Right renal pelvis (tissue), 4 donors: ENCODE measurements around the gene CCN5. TPM values are rescaled to one million over a fixed set of nuclear protein-coding genes. Genes with fewer than 3 reads are reported as not detected.
"Not testable (repeated sequence)": the region's sequence is repeated elsewhere in the genome, so short reads cannot be mapped to it uniquely, and the experiment has no call there.

ENCODE experiments used
- DNase-seq, 4 donors: peaks; one replicate each; pipeline ENCODE4 v3.0.0-alpha.2; 2013; ENCODE audit warnings: low read depth in 4 of 4, low spot score in 3 of 4, missing footprints in 1 of 4
- polyA plus RNA-seq, 4 donors: library from polyadenylated mRNA; unstranded; fragments of 120-200 nt; gene quantifications; one replicate each; pipeline ENCODE4 v1.2.1, GENCODE V29; 2013; ENCODE audit not compliant: insufficient read length in 4 of 4

CCN5 gene
- polyA plus RNA-seq, 4 donors, result 0.06 to 0.10 (median 0.07) TPM; not detected in 1

GRCh38 chr20:44693627-44694026 lies 21.5 kb upstream of the CCN5 start:
- no peak for DNase-seq

GRCh38 chr20:44694159-44694558 lies 21.0 kb upstream of the CCN5 start:
- DNase-seq, result no peak

DNA sequence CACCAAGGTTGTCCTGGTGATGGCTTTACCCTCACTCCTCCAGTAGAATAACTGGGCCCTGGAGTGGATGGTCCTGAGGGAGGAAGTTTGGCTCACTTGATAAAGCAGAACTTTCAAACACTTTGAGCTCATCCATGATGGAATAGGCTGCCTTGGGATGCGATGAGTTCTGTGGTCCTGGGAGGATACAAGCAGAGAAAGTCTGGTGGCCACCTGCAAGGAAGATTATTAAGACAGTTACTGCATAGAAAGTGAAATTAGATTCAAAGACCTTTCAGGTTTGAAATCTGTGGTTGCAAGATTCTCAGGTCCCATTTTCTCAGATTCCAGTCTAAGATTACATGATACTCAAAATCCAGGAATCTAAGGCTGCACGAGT lies 19.9 kb upstream of the CCN5 start:
- DNase-seq, result no peak

- no peak for DNase-seq
Observed at GRCh38 chr20:44695674-44696300, 19.4 kb upstream of the CCN5 start.

GRCh38 chr20:44696315-44696714 lies 18.9 kb upstream of the CCN5 start:
- DNase-seq, result no peak

DNA sequence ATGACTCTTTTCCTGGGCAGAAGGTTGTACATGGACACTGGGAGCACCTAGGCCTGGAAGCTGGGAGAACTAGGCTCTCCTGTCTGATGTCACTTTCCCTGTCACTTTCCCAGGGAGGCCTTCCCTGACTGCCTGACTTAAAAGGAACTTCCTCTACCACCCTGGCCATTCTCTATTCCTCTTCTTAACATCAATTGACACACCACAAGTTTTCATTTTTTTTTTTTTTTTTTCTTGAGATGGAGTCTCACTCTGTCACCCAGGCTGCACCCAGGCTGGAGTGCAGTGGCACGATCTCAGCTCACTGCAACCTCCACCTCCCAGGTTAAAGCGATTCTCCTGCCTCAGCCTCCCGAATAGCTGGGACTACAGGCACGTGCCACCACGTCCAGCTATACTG lies 18.1 kb upstream of the CCN5 start:
- DNase-seq, result not testable (repeated sequence)

DNA sequence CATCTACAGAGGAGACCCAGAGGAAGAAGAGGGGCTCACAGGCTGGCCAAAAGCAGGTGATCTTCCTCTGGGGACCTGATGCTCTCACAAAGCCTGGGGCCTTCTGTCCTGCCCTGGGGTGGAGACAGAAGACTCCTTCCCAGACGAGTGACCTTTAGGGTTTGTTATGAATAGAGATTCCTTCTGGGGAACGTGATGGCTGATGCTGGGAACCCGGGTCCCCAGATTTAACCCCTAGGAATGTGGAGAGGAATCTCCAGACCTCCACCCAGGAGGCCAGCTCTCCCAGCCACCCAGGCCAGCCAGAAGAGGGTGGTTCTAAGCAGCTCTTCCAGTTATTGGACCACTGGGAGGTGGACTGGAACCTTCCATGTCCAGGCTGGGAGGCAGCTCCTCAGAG lies 16.8 kb upstream of the CCN5 start:
- DNase-seq, result no peak

DNA sequence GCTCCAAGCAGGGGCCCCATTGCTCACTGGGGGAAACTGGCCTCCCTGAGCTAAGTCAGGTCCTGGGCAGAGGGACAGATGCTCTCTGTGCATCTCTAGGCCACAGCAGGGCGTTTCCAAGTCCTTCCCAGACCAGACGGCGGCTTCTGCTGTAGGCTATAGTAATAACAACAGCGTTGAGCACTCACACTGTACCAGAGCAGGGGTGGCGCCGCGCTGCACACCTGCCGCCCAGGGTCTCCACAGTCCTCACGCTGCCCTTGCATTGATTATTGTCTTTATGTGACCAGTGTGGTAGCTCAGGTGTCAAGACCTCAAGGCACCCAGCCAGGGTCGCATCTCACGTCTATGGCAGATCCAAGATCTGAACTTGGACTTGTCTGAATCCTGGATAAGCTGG lies 14.9 kb upstream of the CCN5 start:
- DNase-seq, result no peak

DNA sequence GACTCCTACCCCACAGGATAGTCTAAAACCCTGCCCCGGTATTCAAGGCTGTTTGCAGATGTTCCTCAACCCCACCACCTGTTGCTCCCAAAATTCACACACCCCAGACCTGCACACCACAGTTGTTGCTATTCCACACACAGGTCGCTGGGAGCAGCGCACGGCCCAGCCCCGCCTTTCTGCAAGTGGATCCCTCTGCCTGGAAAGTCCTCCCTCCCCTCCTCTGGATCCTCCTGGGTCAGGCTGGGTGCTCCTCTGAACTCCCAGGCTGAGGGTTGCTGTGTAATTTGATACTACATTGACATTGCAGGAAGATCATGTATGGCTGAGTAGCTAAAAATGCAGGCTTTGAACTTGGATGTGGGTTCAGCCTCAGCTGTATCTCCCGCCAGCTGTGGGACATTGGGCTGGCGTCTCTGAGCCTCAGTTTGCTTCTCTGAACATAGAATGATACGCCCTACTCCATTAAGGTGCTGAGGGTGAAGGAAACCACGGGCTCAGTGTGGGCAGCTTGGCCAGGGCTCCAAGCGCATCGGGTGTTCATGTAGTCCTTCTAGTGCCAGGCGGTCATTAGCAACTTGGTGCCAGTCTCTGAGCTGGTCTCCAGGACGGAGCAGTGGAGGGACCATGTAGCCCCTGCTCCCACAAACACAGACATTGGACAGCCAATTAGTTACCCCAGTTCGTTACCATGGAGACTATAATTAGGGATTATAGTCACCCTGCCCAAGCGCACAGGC lies 13.9 kb upstream of the CCN5 start:
- DNase-seq, result no peak

DNA sequence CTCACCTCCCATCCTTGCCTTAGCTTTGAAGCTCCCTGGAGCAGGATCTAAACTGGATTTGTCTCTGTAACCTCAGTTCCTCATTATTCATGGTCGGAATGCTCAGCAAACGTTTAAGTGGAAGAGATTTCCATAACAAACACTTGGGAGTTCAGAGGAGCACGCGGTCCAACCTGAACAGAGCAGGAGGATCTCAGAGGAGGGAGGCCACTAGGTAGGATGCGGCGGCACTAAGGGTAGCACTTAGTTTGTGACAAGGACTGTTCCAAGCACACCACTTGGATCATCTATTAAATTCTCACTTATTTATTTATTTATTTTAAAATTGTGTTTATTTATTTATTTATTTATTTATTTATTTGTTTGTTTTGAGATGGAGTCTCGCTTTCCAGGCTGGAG lies 13.3 kb upstream of the CCN5 start:
- no peak for DNase-seq

- no peak for DNase-seq
Observed at GRCh38 chr20:44702776-44703175, 12.4 kb upstream of the CCN5 start.

DNA sequence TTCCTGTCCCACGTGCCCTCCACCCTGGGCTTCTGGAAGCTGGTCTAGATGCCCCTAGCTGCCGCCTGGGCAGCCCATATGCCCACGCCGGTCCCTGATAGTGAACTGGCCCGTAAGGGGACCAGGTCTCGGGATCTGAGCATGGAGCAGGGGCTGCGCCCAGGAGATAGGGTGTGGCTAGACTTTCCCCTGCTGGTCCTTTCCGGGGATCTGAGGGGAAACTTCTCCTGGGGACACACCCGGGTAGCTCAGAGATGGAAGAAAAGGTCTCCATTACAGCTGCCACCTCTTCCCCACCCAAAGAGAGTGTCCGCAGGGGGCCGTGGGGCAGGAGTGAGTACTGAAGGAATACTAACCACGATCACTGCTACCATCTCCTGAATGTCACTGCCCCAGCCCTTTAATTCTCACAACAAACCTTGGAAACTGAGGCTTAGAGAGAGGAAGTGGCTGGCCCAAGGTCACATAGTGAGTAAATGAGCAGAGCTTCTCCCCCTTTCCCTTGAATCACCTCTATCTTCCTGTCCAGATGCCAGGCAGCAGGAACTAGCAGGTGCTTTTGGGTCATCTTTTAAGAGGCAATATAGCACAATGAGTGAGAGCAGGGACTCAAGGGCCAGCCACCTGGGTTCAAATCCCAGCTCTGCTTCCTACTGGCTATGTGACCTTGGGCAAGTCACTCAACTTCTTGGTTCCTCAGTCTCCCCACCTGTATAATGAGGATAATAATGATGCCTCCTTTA lies 11.8 kb upstream of the CCN5 start:
- no peak for DNase-seq

GRCh38 chr20:44703956-44704488 lies 11.1 kb upstream of the CCN5 start:
- no peak for DNase-seq

GRCh38 chr20:44704551-44704971 lies 10.6 kb upstream of the CCN5 start:
- DNase-seq, result no peak

- no peak for DNase-seq
Observed at GRCh38 chr20:44705364-44706094, 9.6 kb upstream of the CCN5 start.

DNA sequence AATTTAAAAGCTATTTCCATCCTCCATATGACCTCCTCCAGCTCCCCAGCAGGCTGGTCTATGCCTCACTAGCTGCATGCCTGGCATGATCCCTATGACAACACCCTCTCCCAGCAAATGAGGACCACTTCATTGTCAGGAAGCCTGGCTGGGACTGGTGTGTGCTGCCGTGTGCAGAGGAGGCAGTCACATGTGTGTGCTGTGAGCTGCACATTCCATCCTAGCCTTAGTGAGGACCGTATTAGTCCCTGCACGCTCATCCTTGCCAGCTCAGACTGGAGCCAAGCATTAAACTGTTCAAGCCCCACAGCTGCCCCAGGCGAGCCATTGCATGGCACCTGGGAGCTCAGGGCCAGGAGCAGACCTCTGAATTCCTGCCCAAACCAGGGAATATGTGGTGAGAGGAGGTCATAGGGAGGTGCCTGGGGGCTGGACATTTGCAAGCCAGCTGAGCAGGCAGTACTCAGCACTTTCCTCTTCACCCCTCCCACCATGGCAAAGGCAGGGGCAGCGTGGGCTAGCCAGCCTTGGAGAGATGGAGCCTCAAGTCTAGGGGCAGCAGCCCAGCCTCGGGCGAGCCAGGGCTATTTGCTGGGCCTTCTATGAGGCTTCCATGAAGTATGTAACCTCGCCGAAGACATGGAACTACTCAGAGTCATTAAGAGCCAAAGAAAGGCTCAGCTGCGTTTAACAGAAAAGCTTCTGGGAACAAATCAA lies 8.7 kb upstream of the CCN5 start:
- DNase-seq, result no peak

DNA sequence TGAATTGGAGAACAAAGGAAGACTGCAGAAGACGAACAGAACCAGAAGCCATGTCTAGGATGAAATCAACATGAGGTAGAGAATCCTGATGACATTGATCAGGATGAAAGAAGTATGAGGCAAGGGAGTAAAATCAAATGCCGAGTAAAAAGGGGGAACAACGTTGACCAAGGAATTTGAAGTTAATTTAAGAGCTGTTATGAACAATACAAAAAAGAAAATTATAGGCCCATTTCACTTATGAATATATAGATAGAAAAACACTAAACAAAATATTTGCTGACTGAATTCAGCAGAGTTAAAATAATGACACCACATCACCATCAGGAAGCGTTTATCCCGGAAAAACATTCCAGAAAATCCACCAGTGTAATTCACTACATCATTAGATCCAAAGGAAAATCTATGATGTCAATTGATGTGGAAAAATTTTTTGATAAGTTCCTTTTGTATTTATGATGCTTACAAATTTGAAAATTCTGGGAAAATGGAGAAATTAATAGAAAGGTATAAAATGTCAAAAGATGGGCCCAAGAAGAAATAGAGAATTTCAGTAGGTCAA lies 8.1 kb upstream of the CCN5 start:
- no peak for DNase-seq

DNA sequence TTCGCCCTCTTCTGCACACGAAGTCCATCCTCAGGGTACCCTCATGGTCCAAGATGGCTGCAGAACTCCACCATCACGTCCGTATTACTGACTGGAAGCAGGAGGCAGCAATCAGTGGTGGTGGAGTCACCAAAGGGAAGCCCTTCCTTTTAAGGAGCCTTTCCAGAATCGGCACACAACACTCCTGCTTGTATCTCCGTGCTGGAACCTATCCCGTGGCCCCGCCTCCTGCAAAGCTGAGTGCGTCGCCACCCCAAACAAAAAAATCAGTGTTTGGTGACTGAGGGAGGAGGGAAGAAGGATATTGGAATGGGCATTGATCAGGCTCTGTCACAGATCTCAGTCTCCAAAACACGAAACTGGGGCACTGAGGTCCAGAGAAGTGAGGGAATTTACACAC lies 5.8 kb upstream of the CCN5 start:
- DNase-seq, result no peak

DNA sequence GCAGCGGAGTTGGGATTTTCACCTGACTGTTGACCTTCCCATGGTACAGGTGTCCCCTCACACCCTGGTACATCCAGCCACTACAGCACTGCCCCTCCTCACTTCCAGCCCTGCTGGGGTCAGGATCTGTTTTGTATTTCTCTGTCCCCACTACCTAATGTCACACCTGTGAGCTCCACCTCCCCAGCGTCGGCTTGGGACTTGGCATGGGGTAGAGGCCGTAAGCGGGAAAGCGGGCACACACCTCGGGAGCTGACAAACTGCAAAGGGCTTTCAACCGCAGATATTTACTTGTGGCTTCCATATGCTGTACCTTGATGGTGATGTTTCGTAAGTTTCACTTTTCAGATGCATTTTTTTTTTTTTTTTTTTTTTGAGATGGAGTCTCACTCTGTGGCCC lies 5.4 kb upstream of the CCN5 start:
- no peak for DNase-seq

- DNase-seq, result no peak
Observed at GRCh38 chr20:44711237-44711636, 3.9 kb upstream of the CCN5 start.
